KOPT-K1 (cell line): Measurements from ENCODE around the gene CACHD1.

ENCODE experiments used
- H3K27ac ChIP-seq: fragments of 200-600 bp; sonication (generic); 2 replicates; pipeline ENCODE4 v1.5.1; 2016; ENCODE audit warnings: antibody characterized with exemption, mild to moderate bottlenecking, low read depth, low read length; ENCODE audit not compliant: poor library complexity, severe bottlenecking
- H3K36me3 ChIP-seq: fragments of 200-600 bp; sonication (generic); 2 replicates; pipeline ENCODE4 v1.5.1; 2017; ENCODE audit warnings: antibody characterized with exemption, mild to moderate bottlenecking, low read length, moderate library complexity; ENCODE audit not compliant: insufficient read depth
- H3K9me3 ChIP-seq: fragments of 200-600 bp; sonication (generic); 2 replicates; pipeline ENCODE4 v1.5.1; 2017; ENCODE audit warnings: antibody characterized with exemption, low read length, mild to moderate bottlenecking; ENCODE audit not compliant: insufficient read depth, poor library complexity, severe bottlenecking

The CACHD1 gene

DNA sequence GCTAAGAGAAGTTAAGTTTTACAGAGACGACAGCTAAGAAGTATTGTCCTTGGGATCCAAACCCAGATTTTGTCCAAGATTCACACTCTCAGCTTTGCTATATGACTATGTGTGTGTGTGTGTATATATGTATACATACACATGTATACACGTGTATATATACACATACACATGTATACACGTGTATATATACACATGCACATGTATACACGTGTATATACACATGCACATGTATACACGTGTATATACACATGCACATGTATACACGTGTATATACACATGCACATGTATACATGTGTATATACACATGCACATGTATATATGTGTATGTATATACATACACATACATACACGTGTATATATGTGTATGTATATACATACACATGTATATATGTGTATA lies 3.9 kb upstream of the CACHD1 start:
- no peaks in the 10 kb centered on the region for H3K9me3 ChIP-seq
- no peak overlapping the region for H3K27ac ChIP-seq
- no peaks in the 10 kb centered on the region for H3K36me3 ChIP-seq

DNA sequence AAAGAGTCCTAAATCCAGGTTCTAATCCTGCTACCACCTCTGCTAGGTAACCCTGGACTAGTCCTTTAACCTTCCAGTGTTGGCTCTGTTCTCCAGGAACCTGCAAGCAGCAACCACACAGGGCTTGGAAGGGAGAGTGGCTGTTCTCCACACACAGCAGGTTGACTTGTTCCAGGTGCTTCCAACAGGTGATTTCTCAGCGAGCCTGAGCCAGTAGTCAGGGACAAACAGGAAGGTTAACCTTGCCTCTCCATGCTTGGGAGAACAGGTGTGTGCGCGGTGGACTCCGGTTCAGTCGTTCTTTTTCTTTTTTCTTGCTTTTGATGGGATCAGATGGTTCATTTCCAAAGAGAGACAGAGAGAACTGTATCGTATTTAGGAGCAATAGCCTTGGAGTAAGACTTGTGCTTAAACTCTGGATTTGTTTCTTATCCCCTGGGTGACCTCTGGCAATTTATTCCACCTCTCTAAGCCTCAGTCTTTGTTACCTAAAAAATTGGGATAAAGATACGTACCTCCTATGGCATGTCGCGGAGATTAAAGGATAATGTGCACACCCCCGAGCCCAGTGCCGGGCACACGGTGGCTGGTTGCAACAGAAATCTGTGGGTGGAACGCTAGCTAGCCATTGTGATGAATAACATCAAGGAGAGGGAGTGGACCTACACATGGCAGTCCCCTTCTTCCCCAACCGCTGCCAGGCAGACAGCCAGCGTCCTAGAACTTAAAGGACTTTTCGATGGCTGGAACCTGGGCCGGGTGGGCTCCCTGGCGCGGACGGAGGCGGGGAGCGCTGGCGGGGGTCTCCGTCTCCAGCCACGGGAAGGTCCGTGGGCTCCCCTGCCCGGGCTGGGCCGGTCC lies 583 bp upstream of the CACHD1 start:
- Histone ChIP-seq H3K9me3 (no peaks in the 10 kb centered on the region), H3K36me3 (no peaks in the 10 kb centered on the region), H3K27ac (no peak overlapping the region)

DNA sequence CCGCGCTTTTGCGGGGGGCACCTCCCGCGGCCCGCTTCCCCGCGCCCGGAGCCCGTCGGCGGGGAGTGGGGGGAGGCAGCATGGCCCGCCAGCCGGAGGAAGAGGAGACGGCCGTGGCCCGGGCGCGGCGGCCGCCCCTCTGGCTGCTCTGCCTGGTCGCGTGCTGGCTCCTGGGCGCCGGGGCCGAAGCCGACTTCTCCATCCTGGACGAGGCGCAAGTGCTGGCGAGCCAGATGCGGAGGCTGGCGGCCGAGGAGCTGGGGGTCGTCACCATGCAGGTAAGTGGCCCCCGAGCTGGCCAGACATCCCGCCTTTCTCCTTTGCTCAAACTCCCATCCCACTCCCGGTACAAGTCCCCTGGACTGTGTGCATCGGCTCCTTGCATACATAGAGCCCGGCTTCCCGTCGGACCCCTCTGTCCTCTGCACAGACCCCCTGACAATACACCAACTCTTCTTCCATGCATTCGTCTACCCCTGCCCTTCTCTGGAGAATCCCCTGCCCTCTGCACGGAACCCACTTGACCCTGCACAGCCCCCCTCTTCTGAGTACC lies 812 bp downstream of the CACHD1 start:
- Histone ChIP-seq H3K27ac (no peak overlapping the region), H3K36me3 (no peaks in the 10 kb centered on the region), H3K9me3 (no peaks in the 10 kb centered on the region)

DNA sequence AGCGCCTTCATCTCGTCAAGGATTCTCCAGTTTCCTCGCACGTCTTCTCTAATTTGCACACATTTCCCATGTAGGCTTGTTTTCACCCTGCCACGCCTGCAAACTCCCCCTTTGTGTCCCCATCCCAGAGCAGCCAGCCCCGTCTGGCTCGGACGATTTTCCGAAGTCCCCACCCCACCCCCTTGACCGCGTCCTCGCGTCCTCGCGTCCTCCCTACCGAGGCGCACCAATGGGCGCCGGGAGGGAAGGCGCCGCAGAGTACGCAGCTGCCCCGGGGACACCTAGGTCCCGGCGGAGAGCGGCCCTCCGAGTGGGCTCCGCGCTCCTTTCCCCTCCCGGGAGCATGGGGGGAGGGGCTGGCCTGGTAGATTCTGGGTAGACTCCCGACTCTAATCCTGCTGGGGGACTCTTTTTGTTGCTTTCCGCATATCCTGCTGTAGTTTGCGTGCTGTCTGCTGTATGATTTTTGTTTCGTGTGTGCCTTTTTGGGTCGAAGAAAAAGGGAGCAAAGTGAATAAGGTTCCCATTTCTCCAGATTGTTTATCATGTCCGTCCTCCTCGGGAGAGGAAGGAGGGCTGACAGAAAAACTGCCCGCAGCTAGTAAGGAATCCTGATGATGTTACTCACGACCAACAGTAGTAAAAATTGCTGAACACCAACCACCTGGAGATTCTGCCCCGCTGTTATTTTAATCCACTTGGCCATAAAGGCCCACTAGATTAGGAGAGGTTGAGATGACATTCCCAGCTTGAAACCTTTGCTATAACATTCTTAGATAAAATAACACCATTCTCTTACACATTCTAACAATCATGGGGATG lies 1.5 kb downstream of the CACHD1 start:
- Histone ChIP-seq H3K9me3 (no peaks in the 10 kb centered on the region), H3K36me3 (no peaks in the 10 kb centered on the region), H3K27ac (no peak overlapping the region)

DNA sequence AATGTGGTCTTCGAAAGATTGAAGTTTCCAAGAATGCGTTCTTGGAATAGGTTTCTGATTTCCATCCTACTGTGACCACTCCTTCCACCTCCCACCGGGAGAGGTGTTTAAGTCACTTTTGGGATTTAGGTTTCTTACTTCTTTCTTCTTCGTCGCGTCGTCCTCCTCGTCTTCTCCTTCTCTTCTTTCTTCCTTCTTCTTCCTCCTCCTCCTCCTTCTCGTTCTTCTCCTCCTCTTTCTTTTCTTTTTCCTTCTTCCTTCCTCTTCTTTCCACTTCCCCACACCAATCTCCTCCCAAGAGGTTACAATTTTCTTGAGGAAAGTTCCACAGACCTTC lies 2.1 kb downstream of the CACHD1 start:
- H3K36me3 ChIP-seq: no peaks in the 10 kb centered on the region
- no peaks in the 10 kb centered on the region for H3K9me3 ChIP-seq
- H3K27ac ChIP-seq: no peak overlapping the region

DNA sequence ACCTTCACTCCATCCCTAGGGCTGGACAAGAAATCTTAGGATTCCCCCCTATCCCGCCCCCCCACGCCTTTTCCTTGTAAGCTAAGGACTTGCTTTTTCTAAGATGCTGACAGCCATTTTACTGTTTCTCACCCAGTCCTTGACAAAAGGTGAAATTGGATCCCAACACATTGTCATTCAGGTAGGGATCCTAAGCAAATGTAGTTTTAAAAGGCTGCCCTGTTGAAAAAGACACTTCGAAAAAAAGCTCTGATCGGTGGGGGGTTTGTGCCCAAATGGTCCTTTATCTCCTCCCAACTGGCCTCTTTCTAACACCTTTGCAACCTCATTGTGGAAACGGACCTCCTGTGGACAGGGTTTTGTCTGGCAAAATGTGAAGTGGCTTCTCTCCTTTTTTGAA lies 2.9 kb downstream of the CACHD1 start:
- H3K9me3 ChIP-seq: no peaks in the 10 kb centered on the region

DNA sequence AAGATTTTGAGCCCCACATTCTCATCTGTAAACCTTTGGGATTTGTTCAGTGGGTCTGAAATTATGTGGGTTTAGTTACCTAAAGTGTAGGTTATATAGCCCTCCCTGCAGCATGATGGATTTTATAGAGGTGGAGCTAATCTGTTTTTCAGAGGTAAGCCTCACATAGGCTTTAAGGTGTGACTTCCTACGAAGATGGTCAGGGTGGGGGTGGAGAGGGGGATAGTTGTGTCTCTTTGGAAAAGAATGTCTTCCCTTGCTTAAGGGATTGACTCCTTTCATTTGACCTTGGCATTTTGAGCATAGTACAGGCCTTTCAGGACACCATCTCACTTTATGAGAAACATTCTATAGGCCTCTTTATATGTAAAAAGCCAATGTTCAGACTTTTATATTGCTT lies 3.4 kb downstream of the CACHD1 start:
- Histone ChIP-seq H3K36me3 (no peaks in the 10 kb centered on the region), H3K9me3 (no peaks in the 10 kb centered on the region), H3K27ac (no peak overlapping the region)

More for the DNA sequence above, 2.9 kb downstream of the CACHD1 start:
- H3K36me3 ChIP-seq: no peaks in the 10 kb centered on the region
- no peak overlapping the region for H3K27ac ChIP-seq

DNA sequence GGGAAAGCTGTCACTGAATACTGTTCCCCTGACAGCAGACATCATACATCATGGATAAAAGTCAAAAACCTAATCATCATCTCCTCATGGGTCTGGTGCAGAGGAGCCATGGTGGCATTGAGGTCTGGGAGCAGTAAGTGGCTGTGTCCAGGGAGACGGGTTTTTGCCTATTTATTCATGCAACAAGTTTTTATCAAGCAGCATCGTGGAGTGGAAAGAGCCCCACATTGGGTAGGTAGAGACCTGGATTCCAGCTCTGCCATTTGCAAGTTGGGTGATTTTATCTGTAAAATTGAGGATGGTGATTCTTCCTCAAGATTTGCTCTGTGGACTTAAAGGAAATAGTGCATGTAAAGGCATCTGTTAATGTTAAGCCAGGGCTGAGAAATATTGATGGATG lies 4.2 kb downstream of the CACHD1 start:
- no peaks in the 10 kb centered on the region for H3K9me3 ChIP-seq
- H3K36me3 ChIP-seq: no peaks in the 10 kb centered on the region
- H3K27ac ChIP-seq: no peak overlapping the region

DNA sequence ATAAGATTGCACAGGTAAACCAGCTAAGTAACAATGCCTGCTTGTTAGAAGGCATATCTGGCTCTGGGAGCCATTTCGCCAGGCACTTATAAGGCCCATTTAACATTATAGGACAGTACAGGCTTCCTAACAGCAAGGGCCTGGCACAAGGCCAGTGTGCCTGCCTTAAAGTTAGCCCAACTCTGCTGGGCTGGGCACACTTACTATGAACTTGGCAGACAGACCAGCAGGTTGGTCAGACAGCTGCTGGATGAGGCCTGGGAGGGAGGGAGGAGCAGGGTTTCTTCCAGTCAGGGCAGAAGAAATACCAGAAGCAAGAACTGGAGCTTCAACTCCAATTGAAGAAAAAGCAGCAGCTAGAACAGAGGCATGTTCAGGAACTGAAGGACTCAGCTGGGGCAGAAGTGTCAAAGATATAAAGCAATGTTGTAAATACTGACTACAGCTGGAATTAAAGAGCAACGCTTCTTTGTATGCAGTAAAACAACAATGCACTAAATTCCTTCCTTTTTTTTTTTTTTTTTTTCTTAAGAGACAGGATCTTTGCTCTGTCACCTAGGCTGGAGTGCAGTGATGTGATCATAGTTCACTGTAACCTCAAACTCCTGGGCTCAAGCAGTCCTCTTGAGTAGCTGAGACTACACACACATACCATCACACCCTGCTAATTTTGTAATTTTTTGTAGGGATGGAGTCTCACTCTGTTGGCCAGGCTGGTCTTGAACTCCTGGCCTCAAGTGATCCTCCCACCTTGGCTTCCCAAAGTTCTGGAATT lies 4.9 kb downstream of the CACHD1 start:
- Histone ChIP-seq H3K9me3 (no peaks in the 10 kb centered on the region), H3K27ac (no peak overlapping the region), H3K36me3 (no peaks in the 10 kb centered on the region)

DNA sequence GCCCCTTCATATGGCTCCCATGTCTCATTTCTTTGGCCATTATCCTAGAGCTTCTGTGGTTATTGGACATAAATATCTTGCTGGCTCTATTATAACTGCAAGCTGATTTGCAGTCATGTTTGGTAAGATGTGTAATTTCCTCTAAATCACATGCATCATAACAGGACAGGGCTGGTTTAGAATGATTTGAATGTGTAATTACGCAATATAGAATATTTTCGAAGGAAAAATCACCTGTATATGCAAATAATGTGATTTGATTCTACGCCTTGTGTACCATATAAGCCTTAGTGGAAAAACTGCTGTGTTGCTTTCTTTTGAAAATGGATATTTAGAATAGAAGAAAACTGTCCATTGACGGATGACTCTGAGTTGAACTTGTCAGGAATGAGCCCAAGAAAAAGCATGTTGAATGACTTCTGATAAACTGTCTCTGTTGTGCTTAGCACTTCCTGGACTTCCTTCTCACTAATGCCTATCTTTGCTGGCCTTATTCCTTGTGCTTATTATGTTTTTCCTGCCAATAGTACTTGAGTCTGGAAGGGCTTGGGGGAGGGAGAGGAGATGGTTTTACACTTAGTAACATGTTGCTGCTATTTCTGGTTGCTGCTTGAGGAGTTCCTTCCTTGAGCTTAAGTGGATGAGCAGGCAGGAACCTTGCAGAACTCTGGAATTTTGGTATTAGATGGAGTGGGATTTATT lies 6.5 kb downstream of the CACHD1 start:
- Histone ChIP-seq H3K27ac (no peak overlapping the region), H3K36me3 (no peaks in the 10 kb centered on the region)

DNA sequence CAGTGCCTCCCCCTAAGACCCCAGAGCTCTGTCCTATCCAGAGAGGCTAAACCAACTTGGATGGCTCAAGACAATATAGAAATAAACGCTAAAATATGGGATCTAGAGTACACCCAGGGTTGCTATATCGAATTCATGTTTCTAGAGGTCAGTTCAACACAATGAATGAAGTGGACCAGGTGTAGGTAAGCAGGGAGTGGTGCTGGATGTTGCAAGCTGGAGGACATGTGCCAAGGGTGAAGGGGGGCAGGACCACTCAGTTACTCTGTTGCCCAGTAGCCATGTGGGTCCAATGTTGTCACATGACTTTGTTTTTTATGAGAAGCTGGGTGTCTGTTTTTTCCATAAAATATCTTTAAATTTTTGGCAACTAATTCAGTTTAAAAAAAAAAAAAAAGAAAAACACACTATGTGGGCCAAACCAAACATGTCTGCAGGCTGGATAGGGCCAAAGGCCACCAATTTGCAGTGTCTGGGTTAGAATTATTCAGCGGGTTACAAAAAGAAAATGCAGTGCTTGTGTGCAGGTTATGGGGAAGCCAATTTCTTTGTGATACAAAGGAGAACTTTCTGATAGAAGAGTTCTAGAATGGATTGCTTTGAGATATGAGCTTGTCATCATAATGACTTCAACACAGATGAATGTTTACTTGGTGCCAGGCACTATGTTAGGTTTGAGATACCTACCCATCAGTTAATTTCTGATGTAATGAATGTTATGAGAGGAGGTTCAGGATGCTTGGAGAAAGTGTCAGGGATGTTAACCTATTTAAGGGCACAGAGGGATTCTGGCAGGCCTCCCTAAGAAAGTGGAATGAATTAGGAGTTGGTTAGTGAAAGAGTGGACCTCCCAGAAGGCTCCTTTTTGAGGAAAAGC lies 8.9 kb downstream of the CACHD1 start:
- H3K27ac ChIP-seq: no peak overlapping the region
- H3K9me3 ChIP-seq: no peaks in the 10 kb centered on the region
- H3K36me3 ChIP-seq: no peaks in the 10 kb centered on the region

More for the DNA sequence above, 6.5 kb downstream of the CACHD1 start:
- no peaks in the 10 kb centered on the region for H3K9me3 ChIP-seq

DNA sequence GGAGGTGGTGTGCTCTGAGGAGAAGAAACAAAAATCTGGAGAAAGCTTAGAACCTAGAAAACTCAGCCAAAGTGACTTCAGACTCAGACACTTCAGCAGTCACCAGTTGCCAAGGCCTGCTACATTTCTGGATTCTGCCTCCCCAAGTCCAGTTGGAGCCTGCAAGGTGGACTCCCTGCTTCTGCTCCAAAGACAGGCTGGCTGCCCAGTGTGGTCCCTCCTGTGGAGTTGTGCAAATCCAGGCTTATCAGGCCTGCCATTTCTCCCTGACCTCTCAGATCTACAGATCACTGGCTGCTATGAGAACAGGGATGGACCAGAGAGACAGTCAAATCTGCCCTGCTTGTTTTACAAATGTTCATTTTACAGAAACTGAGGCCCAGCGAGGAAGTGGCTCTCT lies 9.9 kb downstream of the CACHD1 start:
- Histone ChIP-seq H3K36me3 (no peaks in the 10 kb centered on the region), H3K9me3 (no peaks in the 10 kb centered on the region), H3K27ac (no peak overlapping the region)

DNA sequence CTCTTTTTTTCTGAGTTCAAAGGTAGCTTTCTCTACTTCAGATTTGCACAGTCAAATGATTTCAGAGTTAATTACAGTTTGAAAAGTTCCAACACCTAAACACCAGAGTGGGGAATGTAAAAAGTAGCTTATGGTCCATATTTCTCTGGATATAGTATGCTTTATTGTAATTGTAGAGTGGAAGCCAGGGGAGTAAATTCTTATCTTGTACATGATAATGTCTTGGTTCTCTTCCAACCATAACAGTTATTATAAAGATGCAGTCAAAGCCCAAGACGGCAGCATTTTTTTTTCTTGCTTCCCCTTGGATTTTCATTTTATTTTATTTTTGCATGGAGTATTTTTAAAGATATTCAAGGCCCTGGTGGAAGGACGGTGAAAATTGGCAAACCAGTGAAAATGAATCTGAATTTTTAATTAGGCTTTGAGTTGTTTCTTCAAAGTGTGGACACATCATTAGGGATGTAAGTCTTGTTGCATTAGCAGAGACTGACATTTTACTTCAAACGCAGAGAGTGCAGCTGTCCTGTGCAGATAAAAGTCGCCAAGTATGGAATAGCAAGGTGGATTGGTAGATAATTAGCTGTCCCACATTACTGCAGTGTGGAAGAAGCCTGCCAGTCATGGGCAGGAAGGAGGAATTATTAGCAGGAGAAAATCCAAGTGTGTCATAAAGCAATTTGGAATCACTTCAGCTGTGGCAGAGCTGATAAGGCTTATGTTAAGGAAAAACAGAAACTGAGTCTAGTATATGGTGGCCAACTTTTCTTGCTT lies 11.3 kb downstream of the CACHD1 start:
- Histone ChIP-seq H3K27ac (no peak overlapping the region), H3K36me3 (no peaks in the 10 kb centered on the region), H3K9me3 (no peaks in the 10 kb centered on the region)
